ENCODE measurements around the gene GALNT12.

DNA sequence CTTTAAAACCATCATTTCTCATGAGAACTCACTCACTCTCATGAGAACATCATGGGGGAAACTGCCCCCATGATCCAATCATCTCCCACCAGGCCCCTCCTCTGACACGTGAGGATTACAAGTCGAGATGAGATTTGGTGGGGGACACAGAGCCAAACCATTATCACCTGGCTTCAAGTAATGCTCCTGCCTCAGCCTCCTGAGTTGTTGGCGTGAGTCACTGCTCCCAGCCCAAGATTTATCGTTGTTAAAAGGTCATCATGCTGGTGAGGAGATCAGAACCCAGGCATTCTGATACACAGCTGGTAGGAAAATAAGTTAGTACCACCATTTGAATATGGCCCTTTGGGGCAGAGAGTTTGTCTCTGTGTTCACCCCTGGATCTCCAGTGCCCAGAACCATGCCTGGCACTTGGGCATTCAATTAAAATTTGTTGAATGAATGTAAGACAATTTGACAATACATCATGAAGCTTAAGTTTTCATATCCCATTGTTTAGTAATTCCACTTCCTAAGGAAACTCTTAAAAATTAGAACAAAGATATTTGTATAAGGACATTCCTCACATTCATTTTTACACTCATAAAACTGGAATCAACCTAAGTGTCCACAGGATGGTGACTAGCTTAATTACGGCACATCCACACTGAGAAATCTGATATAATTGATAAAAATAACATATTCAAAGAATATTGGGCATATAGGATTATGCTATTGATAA lies 78.3 kb downstream of the GALNT12 start:
- TF ChIP-seq, protein P1, sequence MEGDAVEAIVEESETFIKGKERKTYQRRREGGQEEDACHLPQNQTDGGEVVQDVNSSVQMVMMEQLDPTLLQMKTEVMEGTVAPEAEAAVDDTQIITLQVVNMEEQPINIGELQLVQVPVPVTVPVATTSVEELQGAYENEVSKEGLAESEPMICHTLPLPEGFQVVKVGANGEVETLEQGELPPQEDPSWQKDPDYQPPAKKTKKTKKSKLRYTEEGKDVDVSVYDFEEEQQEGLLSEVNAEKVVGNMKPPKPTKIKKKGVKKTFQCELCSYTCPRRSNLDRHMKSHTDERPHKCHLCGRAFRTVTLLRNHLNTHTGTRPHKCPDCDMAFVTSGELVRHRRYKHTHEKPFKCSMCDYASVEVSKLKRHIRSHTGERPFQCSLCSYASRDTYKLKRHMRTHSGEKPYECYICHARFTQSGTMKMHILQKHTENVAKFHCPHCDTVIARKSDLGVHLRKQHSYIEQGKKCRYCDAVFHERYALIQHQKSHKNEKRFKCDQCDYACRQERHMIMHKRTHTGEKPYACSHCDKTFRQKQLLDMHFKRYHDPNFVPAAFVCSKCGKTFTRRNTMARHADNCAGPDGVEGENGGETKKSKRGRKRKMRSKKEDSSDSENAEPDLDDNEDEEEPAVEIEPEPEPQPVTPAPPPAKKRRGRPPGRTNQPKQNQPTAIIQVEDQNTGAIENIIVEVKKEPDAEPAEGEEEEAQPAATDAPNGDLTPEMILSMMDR (IDR thresholded peaks at IDR 0.05), result no peak
- TF ChIP-seq POLR2A (IDR thresholded peaks at IDR 0.05) (no peak), POLR2AphosphoS5 (IDR thresholded peaks at IDR 0.05) (no peak)

Data from prostate gland (tissue), 2 donors.